Upper lobe of right lung (tissue), 1 donor: ENCODE measurements around the gene CASP9. TPM values are rescaled to one million over a fixed set of nuclear protein-coding genes. Genes with fewer than 3 reads are reported as not detected.
A peak's percentile ranks its signal among the peaks of the same experiment; 100 is the strongest.
"Not testable (repeated sequence)": the region's sequence is repeated elsewhere in the genome, so short reads cannot be mapped to it uniquely, and the experiment has no call there.

Source experiments
- ATAC-seq: fragments of 200-7000 bp; cut with Tn5 transposase; one replicate; pipeline ENCODE4 v1.9.1; 2020; ENCODE audit warnings: mild to moderate bottlenecking, moderate library complexity
- DNase-seq: peaks from one replicate; pipeline ENCODE4 v3.0.0-alpha.2; 2020
- H3K27ac ChIP-seq: fragments of 200-600 bp; one replicate; pipeline ENCODE4 v1.8.0; 2022
- H3K27me3 ChIP-seq: fragments of 200-600 bp; one replicate; pipeline ENCODE4 v1.8.0; 2022; ENCODE audit warnings: mild to moderate bottlenecking
- H3K36me3 ChIP-seq: fragments of 200-600 bp; one replicate; pipeline ENCODE4 v1.8.0; 2022
- H3K4me1 ChIP-seq: fragments of 200-600 bp; one replicate; pipeline ENCODE4 v1.8.0; 2022
- H3K4me3 ChIP-seq: fragments of 200-600 bp; one replicate; pipeline ENCODE4 v1.8.0; 2022; ENCODE audit warnings: mild to moderate bottlenecking
- H3K9me3 ChIP-seq: fragments of 200-600 bp; one replicate; pipeline ENCODE4 v1.8.0; 2022
- CTCF ChIP-seq: fragments of 200-600 bp; IDR thresholded peaks from one replicate; pipeline ENCODE4 v1.8.0; 2022; ENCODE audit warnings: antibody characterized with exemption
- intact Hi-C: fragments of 100-400 bp; cut with DNase I; formaldehyde crosslinking; loops from one replicate; pipeline ENCODE4 v1.11.0; 2022
- total RNA-seq: library from RNA; stranded (reverse); fragmentation: NEBNext Ultra II Directional; extraction: Animal tissue kit (Norgen Biotek cat#: 25700); gene quantifications from one replicate; pipeline ENCODE4 v1.2.1, GENCODE V29; 2021
- donor health status: DM: no; HTN: yes; CAD: no; lungs with severe emphysema.

CASP9 gene
- total RNA-seq, 1 donor from 2014 or later, result 11.7 TPM

GRCh38 chr1:15469361-15469760 lies 54.7 kb downstream of the CASP9 start:
- Histone ChIP-seq H3K27me3 (no peaks in the 10 kb centered on the region), H3K4me1 (peaks cover 1% of the 10 kb centered on the region), H3K4me3 (no peak overlapping the region), H3K36me3 (no peaks in the 10 kb centered on the region), H3K9me3 (no peaks in the 10 kb centered on the region), H3K27ac (no peak overlapping the region)
- TF ChIP-seq CTCF, result no peak
- DNase-seq (no peak), ATAC-seq (no peak)
- intact Hi-C loops, result no loop called here

- Histone ChIP-seq H3K4me1 (peaks cover 14% of the 10 kb centered on the region), H3K36me3 (no peaks in the 10 kb centered on the region), H3K4me3 (no peak overlapping the region), H3K27me3 (no peaks in the 10 kb centered on the region), H3K9me3 (no peaks in the 10 kb centered on the region), H3K27ac (no peak overlapping the region)
- DNase-seq, result no peak
- no peak for TF ChIP-seq CTCF
- intact Hi-C loops, result no loop called here
- no peak for ATAC-seq
Measured at GRCh38 chr1:15468145-15468544, 55.9 kb downstream of the CASP9 start.

GRCh38 chr1:15466955-15467625 lies 56.9 kb downstream of the CASP9 start:
- H3K4me3 ChIP-seq, DNase-seq, H3K9me3 ChIP-seq, H3K36me3 ChIP-seq, ATAC-seq, H3K27ac ChIP-seq, intact Hi-C loops, H3K27me3 ChIP-seq: not testable (repeated sequence)
- H3K4me1 ChIP-seq, result peaks cover 14% of the 10 kb centered on the region

- Histone ChIP-seq H3K27ac (no peak overlapping the region), H3K9me3 (no peaks in the 10 kb centered on the region), H3K4me1 (peaks cover 14% of the 10 kb centered on the region), H3K4me3 (no peak overlapping the region), H3K27me3 (no peaks in the 10 kb centered on the region), H3K36me3 (no peaks in the 10 kb centered on the region)
- TF ChIP-seq CTCF, result no peak
- ATAC-seq (peak; percentile 58), DNase-seq (no peak)
- intact Hi-C loops, result no loop called here
Measured at GRCh38 chr1:15465674-15466073, 58.3 kb downstream of the CASP9 start.

- H3K9me3 ChIP-seq, H3K36me3 ChIP-seq, H3K4me3 ChIP-seq, intact Hi-C loops, H3K27me3 ChIP-seq, DNase-seq, ATAC-seq, H3K27ac ChIP-seq: not testable (repeated sequence)
- H3K4me1 ChIP-seq, result peaks cover 19% of the 10 kb centered on the region
Measured at GRCh38 chr1:15463926-15464322, 60.1 kb downstream of the CASP9 start.

GRCh38 chr1:15463064-15463800 lies 60.8 kb downstream of the CASP9 start:
- DNase-seq, H3K4me3 ChIP-seq, H3K36me3 ChIP-seq, H3K27ac ChIP-seq, ATAC-seq, H3K27me3 ChIP-seq, intact Hi-C loops, H3K9me3 ChIP-seq: not testable (repeated sequence)
- H3K4me1 ChIP-seq, result peaks cover 19% of the 10 kb centered on the region

- Histone ChIP-seq H3K36me3 (no peaks in the 10 kb centered on the region), H3K9me3 (no peaks in the 10 kb centered on the region), H3K27me3 (no peaks in the 10 kb centered on the region), H3K27ac (no peak overlapping the region), H3K4me1 (peaks cover 19% of the 10 kb centered on the region), H3K4me3 (no peak overlapping the region)
- intact Hi-C loops, result no loop called here
- no peak for TF ChIP-seq CTCF
- ATAC-seq (no peak), DNase-seq (no peak)
Measured at GRCh38 chr1:15460708-15461095, 63.3 kb downstream of the CASP9 start.
